UCSD-AML1 (cell line): Measurements from ENCODE around the gene PLCB4.
"Not testable (repeated sequence)": the region's sequence is repeated elsewhere in the genome, so short reads cannot be mapped to it uniquely, and the experiment has no call there.

Experiments
- DNase-seq: peaks from one replicate; lab custom pipeline; 2025; ENCODE audit not compliant: unreplicated experiment; lab: John Stamatoyannopoulos, UW

Gene PLCB4

GRCh38 chr20:9349249-9349648 lies 280.4 kb downstream of the PLCB4 start:
- no peak for DNase-seq

GRCh38 chr20:9352739-9353138 lies 283.9 kb downstream of the PLCB4 start:
- no peak for DNase-seq

- no peak for DNase-seq
Measured at GRCh38 chr20:9353180-9353915, 284.5 kb downstream of the PLCB4 start.

- no peak for DNase-seq
Measured at GRCh38 chr20:9353916-9354276, 285.0 kb downstream of the PLCB4 start.

GRCh38 chr20:9354579-9354978 lies 285.7 kb downstream of the PLCB4 start:
- DNase-seq, result no peak

GRCh38 chr20:9358001-9358400 lies 289.1 kb downstream of the PLCB4 start:
- DNase-seq, result no peak

- DNase-seq, result peak; percentile 51
Measured at GRCh38 chr20:9359561-9360308, 290.8 kb downstream of the PLCB4 start.

- DNase-seq, result no peak
Measured at GRCh38 chr20:9360431-9360830, 291.5 kb downstream of the PLCB4 start.

GRCh38 chr20:9363673-9364072 lies 294.8 kb downstream of the PLCB4 start:
- DNase-seq, result no peak

- no peak for DNase-seq
Measured at GRCh38 chr20:9367328-9367727, 298.4 kb downstream of the PLCB4 start.

GRCh38 chr20:9367746-9368145 lies 298.9 kb downstream of the PLCB4 start:
- no peak for DNase-seq

- DNase-seq, result no peak
Measured at GRCh38 chr20:9368893-9369292, 300.0 kb downstream of the PLCB4 start.

- DNase-seq, result no peak
Measured at GRCh38 chr20:9369557-9369956, 300.7 kb downstream of the PLCB4 start.

- no peak for DNase-seq
Measured at GRCh38 chr20:9374072-9374471, 305.2 kb downstream of the PLCB4 start.

GRCh38 chr20:9374480-9374879 lies 305.6 kb downstream of the PLCB4 start:
- DNase-seq, result no peak

GRCh38 chr20:9375221-9375681 lies 306.4 kb downstream of the PLCB4 start:
- no peak for DNase-seq

GRCh38 chr20:9377007-9377406 lies 308.1 kb downstream of the PLCB4 start:
- no peak for DNase-seq

- DNase-seq, result not testable (repeated sequence)
Measured at GRCh38 chr20:9385345-9386310, 316.7 kb downstream of the PLCB4 start.

- no peak for DNase-seq
Measured at GRCh38 chr20:9388160-9388812, 319.4 kb downstream of the PLCB4 start.

GRCh38 chr20:9388813-9389161 lies 319.9 kb downstream of the PLCB4 start:
- no peak for DNase-seq

GRCh38 chr20:9389346-9389745 lies 320.5 kb downstream of the PLCB4 start:
- DNase-seq, result no peak
